Loucy (cell line): ENCODE measurements around the gene WNT3.

Experiments used
- H2AFZ ChIP-seq: fragments of 200-600 bp; sonication (generic); 2 replicates; pipeline ENCODE4 v1.6.0; 2016; ENCODE audit warnings: antibody characterized with exemption, mild to moderate bottlenecking, low read length, moderate library complexity
- H3F3A ChIP-seq: fragments of 200-600 bp; 2 replicates; pipeline ENCODE4 v1.6.0; 2016; ENCODE audit warnings: antibody characterized with exemption, low read depth, mild to moderate bottlenecking
- H3K27me3 ChIP-seq: fragments of 200-600 bp; sonication (generic); 2 replicates; pipeline ENCODE4 v1.6.1; 2014; ENCODE audit warnings: low read length, mild to moderate bottlenecking; ENCODE audit not compliant: insufficient read depth, poor library complexity, severe bottlenecking
- H3K36me3 ChIP-seq: fragments of 200-600 bp; sonication (generic); 2 replicates; pipeline ENCODE4 v1.6.1; 2016; ENCODE audit warnings: low read length; ENCODE audit not compliant: insufficient read depth
- H3K4me1 ChIP-seq: fragments of 200-600 bp; sonication (generic); 2 replicates; pipeline ENCODE4 v1.5.1; 2014; ENCODE audit warnings: low read length, mild to moderate bottlenecking; ENCODE audit not compliant: insufficient read depth, poor library complexity, severe bottlenecking
- H3K4me2 ChIP-seq: fragments of 200-600 bp; sonication (generic); 2 replicates; pipeline ENCODE4 v1.6.0; 2014; ENCODE audit warnings: antibody characterized with exemption, low read length, low read depth, mild to moderate bottlenecking; ENCODE audit not compliant: poor library complexity, severe bottlenecking
- H3K4me3 ChIP-seq: fragments of 200-600 bp; sonication (generic); 2 replicates; pipeline ENCODE4 v1.5.1; 2014; ENCODE audit warnings: low read length, mild to moderate bottlenecking, mixed read lengths; ENCODE audit not compliant: poor library complexity, severe bottlenecking
- H3K79me2 ChIP-seq: fragments of 200-600 bp; sonication (generic); 2 replicates; pipeline ENCODE4 v1.6.1; 2014; ENCODE audit warnings: low read length; ENCODE audit not compliant: insufficient read depth
- H3K9ac ChIP-seq: fragments of 200-600 bp; sonication (generic); 2 replicates; pipeline ENCODE4 v1.6.0; 2014; ENCODE audit warnings: mild to moderate bottlenecking, low read depth, low read length, moderate library complexity; ENCODE audit not compliant: poor library complexity, severe bottlenecking
- H3K9me2 ChIP-seq: fragments of 200-600 bp; sonication (generic); replicated peaks from 2 replicates; pipeline ENCODE4 v1.6.1; 2016; ENCODE audit warnings: low read depth, low read length, mixed read lengths
- H3K9me3 ChIP-seq: fragments of 200-600 bp; sonication (generic); 2 replicates; pipeline ENCODE4 v1.6.1; 2014; ENCODE audit warnings: mild to moderate bottlenecking, antibody characterized with exemption, low read length, low read depth; ENCODE audit not compliant: insufficient read depth
- H4K20me1 ChIP-seq: fragments of 200-600 bp; sonication (generic); 2 replicates; pipeline ENCODE4 v1.6.0; 2014; ENCODE audit warnings: antibody characterized with exemption, low read length, mild to moderate bottlenecking; ENCODE audit not compliant: insufficient read depth, poor library complexity, severe bottlenecking
- CTCF ChIP-seq: fragments of 200-600 bp; sonication (generic); conservative IDR thresholded peaks from 2 replicates; pipeline ENCODE4 v1.5.1; 2014; ENCODE audit warnings: mild to moderate bottlenecking, antibody characterized with exemption, low read length
- EZH2phosphoT487 ChIP-seq: fragments of 200-600 bp; IDR thresholded peaks from 2 replicates; pipeline ENCODE4 v1.6.1; 2018; ENCODE audit warnings: antibody characterized with exemption, mild to moderate bottlenecking, moderate library complexity, borderline replicate concordance

The WNT3 gene

GRCh38 chr17:46776298-46777005 lies 42.0 kb downstream of the WNT3 start:
- no peak for TF ChIP-seq EZH2phosphoT487
- TF ChIP-seq CTCF: no peak
- H2AFZ ChIP-seq: no peak overlapping the region
- H3K4me1 ChIP-seq: peaks cover 22% of the 10 kb centered on the region
- no peaks in the 10 kb centered on the region for H3K79me2 ChIP-seq
- H3K9me2 ChIP-seq: no peaks in the 10 kb centered on the region
- no peaks in the 10 kb centered on the region for H3F3A ChIP-seq
- H4K20me1 ChIP-seq: no peaks in the 10 kb centered on the region
- no peaks in the 10 kb centered on the region for H3K9me3 ChIP-seq
- H3K36me3 ChIP-seq: no peaks in the 10 kb centered on the region
- H3K4me2 ChIP-seq: no peak overlapping the region
- no peaks in the 10 kb centered on the region for H3K27me3 ChIP-seq
- no peak overlapping the region for H3K4me3 ChIP-seq
- H3K9ac ChIP-seq: no peak overlapping the region

- Histone ChIP-seq H3K4me2 (no peak overlapping the region), H3K79me2 (no peaks in the 10 kb centered on the region), H3K36me3 (no peaks in the 10 kb centered on the region), H3K4me1 (peaks cover 22% of the 10 kb centered on the region), H3K27me3 (no peaks in the 10 kb centered on the region), H3K9ac (no peak overlapping the region), H3K9me2 (no peaks in the 10 kb centered on the region), H3K9me3 (no peaks in the 10 kb centered on the region), H3K4me3 (no peak overlapping the region), H3F3A (no peaks in the 10 kb centered on the region), H2AFZ (no peak overlapping the region), H4K20me1 (no peaks in the 10 kb centered on the region)
- TF ChIP-seq CTCF: no peak
- TF ChIP-seq EZH2phosphoT487: no peak
These were observed 44.3 kb downstream of the WNT3 start for GRCh38 chr17:46774108-46774737.

GRCh38 chr17:46773676-46774075 lies 44.8 kb downstream of the WNT3 start:
- no peaks in the 10 kb centered on the region for H3K79me2 ChIP-seq
- TF ChIP-seq CTCF (no peak), EZH2phosphoT487 (no peak)
- no peaks in the 10 kb centered on the region for H3K27me3 ChIP-seq

More at GRCh38 chr17:46773676-46774075, 44.8 kb downstream of the WNT3 start:
- Histone ChIP-seq H3K4me3 (no peak overlapping the region), H3K36me3 (no peaks in the 10 kb centered on the region), H3F3A (no peaks in the 10 kb centered on the region), H3K4me2 (peak overlapping the region; percentile 69), H3K9me2 (no peaks in the 10 kb centered on the region), H2AFZ (no peak overlapping the region), H4K20me1 (no peaks in the 10 kb centered on the region), H3K9ac (no peak overlapping the region), H3K9me3 (no peaks in the 10 kb centered on the region), H3K4me1 (peaks cover 22% of the 10 kb centered on the region)
